ENCODE results near the gene FOCAD. TPM values are rescaled to one million over a fixed set of nuclear protein-coding genes. Genes with fewer than 3 reads are reported as not detected.
A peak's percentile ranks its signal among the peaks of the same experiment; 100 is the strongest.

FOCAD gene
- total RNA-seq, 4 donors from 2014 or later = 49.3 to 139 (median 92.8) TPM

DNA sequence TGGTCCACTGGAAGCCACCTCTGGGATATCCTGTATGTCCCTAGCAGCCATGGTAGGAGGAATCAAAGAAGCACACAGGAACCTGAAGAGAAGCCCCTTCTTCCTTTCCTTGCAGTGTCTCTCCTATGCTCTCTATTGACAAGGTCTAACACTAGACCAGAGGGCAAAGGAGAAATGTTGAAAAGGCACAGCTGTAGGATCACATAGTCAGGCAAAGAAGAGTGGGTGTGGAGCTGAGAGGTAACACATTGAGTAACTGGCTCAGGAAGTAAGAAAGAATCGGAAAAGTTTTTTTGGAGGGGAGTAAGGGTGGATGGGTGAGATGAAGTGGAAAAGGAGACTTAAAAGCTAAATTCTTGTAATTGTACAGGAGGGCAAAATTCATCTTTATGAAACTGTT is 100.1 kb downstream of the FOCAD start:
- intact Hi-C loops (cut with DNase I) = no loop called here
- Histone ChIP-seq H3K4me1 (peaks cover 0 to 3% of the 10 kb centered on the region in 2 donors), H3K9me3 (no peaks in the 10 kb centered on the region), H3K27me3 (no peaks in the 10 kb centered on the region), H3K27ac (no peak overlapping the region), H3K36me3 (no peaks in the 10 kb centered on the region), H3K4me3 (replicated peaks in 1 of 3) (no peak overlapping the region)
- 93 to 96% methylated on average over 1 of the region's 1 CpG for WGBS, 2 donors
- no peak for DNase-seq
- TF ChIP-seq CTCF (IDR thresholded peaks at IDR 0.05) (no peak), POLR2A (IDR thresholded peaks at IDR 0.05) (no peak)

- no peaks in the 10 kb centered on the region for H3K27me3 ChIP-seq
- WGBS, 2 donors = 0 to 43% methylated on average over 1 of the region's 1 CpG
- H3K4me3 ChIP-seq (replicated peaks in 1 of 3) = no peak overlapping the region
- H3K4me1 ChIP-seq = peaks cover 0 to 3% of the 10 kb centered on the region in 2 donors
- TF ChIP-seq POLR2A (IDR thresholded peaks at IDR 0.05) (no peak), CTCF (IDR thresholded peaks at IDR 0.05) (no peak)
- no peak overlapping the region for H3K27ac ChIP-seq
- intact Hi-C loops (cut with DNase I) = no loop called here
- H3K9me3 ChIP-seq = no peaks in the 10 kb centered on the region
- DNase-seq = peak in 1 of 2 donors; percentile 17
- peaks cover 0 to 4% of the 10 kb centered on the region in 2 donors for H3K36me3 ChIP-seq
These were observed 102.7 kb downstream of the FOCAD start for GRCh38 chr9:20786807-20787206.

GRCh38 chr9:20788526-20789451 is 104.7 kb downstream of the FOCAD start:
- Histone ChIP-seq H3K27me3 (no peaks in the 10 kb centered on the region), H3K27ac (no peak overlapping the region), H3K9me3 (no peaks in the 10 kb centered on the region), H3K36me3 (peaks cover 0 to 4% of the 10 kb centered on the region in 2 donors), H3K4me1 (no peaks in the 10 kb centered on the region), H3K4me3 (replicated peaks in 1 of 3) (no peak overlapping the region)
- WGBS, 2 donors = 77 to 80% methylated on average over 3 of the region's 3 CpGs
- TF ChIP-seq CTCF (IDR thresholded peaks at IDR 0.05) = no peak
- intact Hi-C loops (cut with DNase I) = no loop called here
- no peak for DNase-seq

GRCh38 chr9:20790721-20791120 is 106.7 kb downstream of the FOCAD start:
- DNase-seq = no peak
- no peaks in the 10 kb centered on the region for H3K4me1 ChIP-seq
- intact Hi-C loops (cut with DNase I) = no loop called here
- no peak overlapping the region for H3K4me3 ChIP-seq (replicated peaks in 1 of 3)
- H3K36me3 ChIP-seq = peaks cover 0 to 4% of the 10 kb centered on the region in 2 donors
- TF ChIP-seq POLR2A (IDR thresholded peaks at IDR 0.05) (no peak), CTCF (IDR thresholded peaks at IDR 0.05) (no peak)
- H3K27me3 ChIP-seq = no peaks in the 10 kb centered on the region
- 96 to 100% methylated on average over 2 of the region's 2 CpGs for WGBS, 2 donors
- H3K9me3 ChIP-seq = no peaks in the 10 kb centered on the region
- H3K27ac ChIP-seq = no peak overlapping the region

- Histone ChIP-seq H3K36me3 (peaks cover 0 to 4% of the 10 kb centered on the region in 2 donors), H3K4me1 (no peaks in the 10 kb centered on the region), H3K4me3 (replicated peaks in 1 of 3) (no peak overlapping the region), H3K27ac (no peak overlapping the region), H3K9me3 (no peaks in the 10 kb centered on the region), H3K27me3 (no peaks in the 10 kb centered on the region)
- DNase-seq = no peak
- TF ChIP-seq CTCF (IDR thresholded peaks at IDR 0.05) (no peak), POLR2A (IDR thresholded peaks at IDR 0.05) (no peak)
- intact Hi-C loops (cut with DNase I) = no loop called here
- 100% methylated on average over 1 of the region's 1 CpG for WGBS, 2 donors
These were observed 107.6 kb downstream of the FOCAD start for GRCh38 chr9:20791682-20792081.
